B cell (primary cell): ENCODE results near the gene JMJD1C. TPM values are rescaled to one million over a fixed set of nuclear protein-coding genes. Genes with fewer than 3 reads are reported as not detected.

ENCODE experiments used
- ATAC-seq: fragments of 200-7000 bp; cut with Tn5 transposase; one replicate; pipeline ENCODE4 v1.10.0; 2021; ENCODE audit warnings: low read depth, mild to moderate bottlenecking, moderate number of reproducible peaks, moderate library complexity
- CTCF ChIA-PET: fragments of 350-600 bp; sonication (Branson Sonifier 250); formaldehyde crosslinking; loops from one replicate; lab custom pipeline; 2021; ENCODE audit warnings: antibody characterized with exemption, inconsistent platforms; lab: Charles Lee
- POLR2A ChIA-PET: fragments of 350-600 bp; sonication (Branson Sonifier 250); formaldehyde crosslinking; loops from one replicate; lab custom pipeline; 2021; ENCODE audit warnings: antibody characterized with exemption; lab: Charles Lee
- DNase-seq: peaks from one replicate; pipeline ENCODE4 v3.0.0; 2013
- H2AFZ ChIP-seq: 2 replicates; pipeline ENCODE4 v1.6.1; 2012; ENCODE audit warnings: mild to moderate bottlenecking, low read depth, low read length; ENCODE audit not compliant: insufficient read depth, poor library complexity, severe bottlenecking
- H3K27ac ChIP-seq, 2 donors: 1 replicate in 1 of 2; 2 replicates in 1 of 2; pipeline ENCODE4 v1.5.1; 2012 to 2013; ENCODE audit warnings: low read length in 2 of 2, mild to moderate bottlenecking in 2 of 2, moderate library complexity in 1 of 2
- H3K27me3 ChIP-seq, 4 experiments: fragments of 200-600 bp in 1 of 4; sonication (generic) in 1 of 4; replicated peaks in 1 of 4; 1 replicate in 2 of 4; 2 replicates in 2 of 4; pipeline versions ENCODE4 v1.6.1 to v1.7.0; 2013 to 2016; ENCODE audit warnings: low read length in 3 of 4, mild to moderate bottlenecking in 2 of 4, mixed read lengths in 1 of 4, moderate library complexity in 1 of 4; ENCODE audit not compliant: insufficient read depth in 4 of 4, control insufficient read depth in 3 of 4; ENCODE audit errors: control extremely low read depth in 1 of 4
- H3K36me3 ChIP-seq, 2 experiments: replicated peaks in 1 of 2; 1 replicate in 1 of 2; 2 replicates in 1 of 2; pipeline versions ENCODE4 v1.6.1 to v1.7.1; 2013; ENCODE audit warnings: low read length in 1 of 2; ENCODE audit not compliant: insufficient read depth in 2 of 2, control insufficient read depth in 1 of 2; ENCODE audit errors: control extremely low read depth in 1 of 2, extremely low read depth in 1 of 2
- H3K4me1 ChIP-seq, 2 donors: fragments of 200-600 bp in 1 of 2; sonication (generic) in 1 of 2; 1 replicate in 1 of 2; 2 replicates in 1 of 2; pipeline versions ENCODE4 v1.5.1 to v1.6.1; 2013 to 2017; ENCODE audit warnings: low read length in 2 of 2; ENCODE audit not compliant: control insufficient read depth in 2 of 2, insufficient read depth in 2 of 2
- H3K4me2 ChIP-seq: replicated peaks from 2 replicates; pipeline ENCODE3; 2012; ENCODE audit warnings: mild to moderate bottlenecking, low read depth, low read length; ENCODE audit not compliant: poor library complexity, severe bottlenecking
- H3K4me3 ChIP-seq, 5 experiments: fragments of 200-600 bp in 1 of 5; sonication (generic) in 1 of 5; 1 replicate in 3 of 5; 2 replicates in 2 of 5; pipeline versions ENCODE4 v1.5.1 to v1.7.0; 2011 to 2016; ENCODE audit warnings: low read length in 4 of 5, mild to moderate bottlenecking in 4 of 5, low read depth in 2 of 5, control low read depth in 1 of 5, moderate library complexity in 1 of 5; ENCODE audit not compliant: insufficient read depth in 1 of 5; ENCODE audit errors: control extremely low read depth in 1 of 5, extremely low read depth in 1 of 5
- H3K79me2 ChIP-seq: fragments of 200-600 bp; sonication (generic); one replicate; pipeline ENCODE4 v1.6.0; 2016; ENCODE audit warnings: low read length; ENCODE audit not compliant: control insufficient read depth, insufficient read depth
- H3K9ac ChIP-seq: fragments of 200-600 bp; sonication (generic); 2 replicates; pipeline ENCODE4 v1.6.1; 2017; ENCODE audit warnings: mild to moderate bottlenecking, low read length, moderate library complexity
- H3K9me3 ChIP-seq, 3 donors: one replicate each; pipeline versions ENCODE4 v1.6.1 to v1.7.1; 2013; ENCODE audit warnings: low read length in 2 of 3; ENCODE audit not compliant: control insufficient read depth in 2 of 3, insufficient read depth in 1 of 3; ENCODE audit errors: control extremely low read depth in 1 of 3
- H4K20me1 ChIP-seq: 2 replicates; pipeline ENCODE4 v1.6.0; 2012; ENCODE audit warnings: mild to moderate bottlenecking, low read length; ENCODE audit not compliant: insufficient read depth, control insufficient read depth, poor library complexity, severe bottlenecking
- H3K27ac Mint-ChIP-seq: one replicate; pipeline ENCODE4 v1.8.0; 2021; ENCODE audit warnings: mixed read lengths
- H3K27me3 Mint-ChIP-seq: one replicate; pipeline ENCODE4 v1.8.0; 2021; ENCODE audit warnings: mixed read lengths
- H3K4me1 Mint-ChIP-seq: one replicate; pipeline ENCODE4 v1.8.0; 2021; ENCODE audit warnings: mixed read lengths
- H3K4me3 Mint-ChIP-seq: one replicate; pipeline ENCODE4 v1.8.0; 2021; ENCODE audit warnings: mixed read lengths
- H3K9me3 Mint-ChIP-seq: one replicate; pipeline ENCODE4 v1.8.0; 2022; ENCODE audit warnings: mixed read lengths; ENCODE audit not compliant: insufficient read depth
- EZH2 ChIP-seq: IDR thresholded peaks from 2 replicates; pipeline ENCODE4 v1.6.1; 2012; ENCODE audit warnings: borderline replicate concordance, low read depth, mild to moderate bottlenecking, moderate library complexity, low read length; ENCODE audit not compliant: insufficient read depth, poor library complexity, severe bottlenecking
- WGBS: methylation state at CpG from one replicate; pipeline ENCODE4 v1.1.5; 2013; ENCODE audit warnings: missing lambda C conversion rate; ENCODE audit not compliant: insufficient coverage; 5-methylcytosine and 5-hydroxymethylcytosine counted together
- intact Hi-C: fragments of 100-400 bp; cut with micrococcal nuclease; formaldehyde crosslinking; loops from one replicate; pipeline ENCODE4 v1.10.0; 2022
- polyA plus RNA-seq: library from polyadenylated mRNA; depleted of rRNA; stranded (reverse); fragments of >200 nt; gene quantifications from 2 replicates; pipeline ENCODE4 v1.2.3, GENCODE V29; 2012
- total RNA-seq, 2 donors: library from RNA; stranded (reverse); fragments of 120-200 nt in 1 of 2; gene quantifications; 1 replicate in 1 of 2; 2 replicates in 1 of 2; pipeline versions ENCODE4 v1.2.3 to v1.2.4, GENCODE V29; 2013 to 2022
- TF ChIP-seq, protein P1 (sequence below): fragments of 200-600 bp; IDR thresholded peaks from one replicate; pipeline ENCODE4 v1.8.0; 2022; ENCODE audit warnings: antibody characterized with exemption, mild to moderate bottlenecking

Gene JMJD1C
- total and polyA plus RNA-seq, 2 donors (not counting 1 experiment from before 2014, with no cell fraction given) = 81.8 to 235 TPM

DNA sequence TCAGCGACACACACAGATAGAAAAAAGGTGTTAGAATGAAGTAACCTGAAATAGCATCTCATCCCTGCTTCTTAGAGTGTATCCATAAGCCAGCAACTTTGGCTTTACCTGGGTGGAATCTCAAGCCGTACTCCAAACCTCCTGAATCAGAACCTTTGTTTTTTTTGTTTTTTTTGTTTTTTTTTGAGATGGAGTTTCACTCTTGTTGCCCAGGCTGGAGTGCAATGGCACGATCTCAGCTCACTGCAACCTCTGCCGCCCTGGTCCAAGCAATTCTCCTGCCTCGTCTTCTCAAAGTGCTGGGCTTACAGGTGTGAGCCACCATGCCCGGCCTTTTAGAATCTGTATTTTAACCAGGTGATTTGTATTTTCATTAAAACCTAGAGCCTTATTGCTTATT, 323.6 kb downstream of the JMJD1C start:
- CTCF ChIA-PET = interaction anchor here (1.1 to 5.9 kb wide), 3 partner anchors 15 to 58 kb away, joined by 4 to 56 read pairs (median 13); no protein-coding TSS in a partner anchor

DNA sequence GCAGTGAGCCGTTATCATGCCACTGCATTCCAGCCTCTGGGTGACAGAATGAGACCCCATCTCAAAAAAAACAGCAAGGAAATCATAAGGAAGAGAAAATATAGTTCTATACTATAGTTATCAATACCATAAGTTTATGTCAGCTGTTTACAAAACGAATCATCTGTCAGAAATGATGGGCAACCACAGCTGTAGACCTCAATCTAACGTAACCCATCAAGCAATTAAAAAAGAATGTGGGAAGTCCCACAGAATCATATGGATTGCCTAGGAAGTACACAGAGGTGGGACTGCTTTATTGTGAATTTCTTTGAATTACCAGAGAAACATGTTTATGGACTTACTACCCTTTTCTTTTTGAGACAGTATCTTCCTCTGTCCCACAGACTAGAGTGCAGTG, 325.7 kb downstream of the JMJD1C start:
- intact Hi-C loops = no loop called here
- Histone ChIP-seq H3K4me2 (no peak overlapping the region), H3K9me3 (no peaks in the 10 kb centered on the region), H3K4me1 (peaks cover 17 to 18% of the 10 kb centered on the region in 2 donors), H3K9ac (no peak overlapping the region), H3K79me2 (peaks cover 100% of the 10 kb centered on the region), H3K36me3 (peaks cover 0 to 29% of the 10 kb centered on the region in 2 experiments), H4K20me1 (peaks cover 84% of the 10 kb centered on the region), H3K27ac (no peak overlapping the region), H3K4me3 (no peak overlapping the region), H3K27me3 (no peaks in the 10 kb centered on the region), H2AFZ (no peak overlapping the region)
- ChIA-PET CTCF (interaction anchor here (0.6 to 5.1 kb wide), 5 partner anchors 10 to 703 kb away, joined by 3 to 35 read pairs (median 3); no protein-coding TSS in a partner anchor), POLR2A (no interaction called here)
- H3K4me3 Mint-ChIP-seq = no peak overlapping the region
- DNase-seq (no peak), ATAC-seq (no peak)
- peaks cover 65% of the 10 kb centered on the region for H3K4me1 Mint-ChIP-seq
- WGBS = no CpG with 5 or more reads among the region's 3 CpGs
- TF ChIP-seq, protein P1, sequence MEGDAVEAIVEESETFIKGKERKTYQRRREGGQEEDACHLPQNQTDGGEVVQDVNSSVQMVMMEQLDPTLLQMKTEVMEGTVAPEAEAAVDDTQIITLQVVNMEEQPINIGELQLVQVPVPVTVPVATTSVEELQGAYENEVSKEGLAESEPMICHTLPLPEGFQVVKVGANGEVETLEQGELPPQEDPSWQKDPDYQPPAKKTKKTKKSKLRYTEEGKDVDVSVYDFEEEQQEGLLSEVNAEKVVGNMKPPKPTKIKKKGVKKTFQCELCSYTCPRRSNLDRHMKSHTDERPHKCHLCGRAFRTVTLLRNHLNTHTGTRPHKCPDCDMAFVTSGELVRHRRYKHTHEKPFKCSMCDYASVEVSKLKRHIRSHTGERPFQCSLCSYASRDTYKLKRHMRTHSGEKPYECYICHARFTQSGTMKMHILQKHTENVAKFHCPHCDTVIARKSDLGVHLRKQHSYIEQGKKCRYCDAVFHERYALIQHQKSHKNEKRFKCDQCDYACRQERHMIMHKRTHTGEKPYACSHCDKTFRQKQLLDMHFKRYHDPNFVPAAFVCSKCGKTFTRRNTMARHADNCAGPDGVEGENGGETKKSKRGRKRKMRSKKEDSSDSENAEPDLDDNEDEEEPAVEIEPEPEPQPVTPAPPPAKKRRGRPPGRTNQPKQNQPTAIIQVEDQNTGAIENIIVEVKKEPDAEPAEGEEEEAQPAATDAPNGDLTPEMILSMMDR = no peak
- TF ChIP-seq EZH2 = no peak
- no peaks in the 10 kb centered on the region for H3K9me3 Mint-ChIP-seq
- no peaks in the 10 kb centered on the region for H3K27me3 Mint-ChIP-seq
- no peak overlapping the region for H3K27ac Mint-ChIP-seq

More for the DNA sequence above, 323.6 kb downstream of the JMJD1C start:
- POLR2A ChIA-PET = no interaction called here
- peaks cover 62% of the 10 kb centered on the region for H3K4me1 Mint-ChIP-seq
- H3K9ac ChIP-seq = no peak overlapping the region
- H3K27me3 Mint-ChIP-seq = no peaks in the 10 kb centered on the region
- H3K4me3 ChIP-seq = no peak overlapping the region
- no peak overlapping the region for H3K27ac Mint-ChIP-seq
- DNase-seq = no peak
- no peaks in the 10 kb centered on the region for H3K27me3 ChIP-seq
- H2AFZ ChIP-seq = no peak overlapping the region
- H3K27ac ChIP-seq = no peak overlapping the region
- peaks cover 99% of the 10 kb centered on the region for H3K79me2 ChIP-seq
- no peaks in the 10 kb centered on the region for H3K9me3 Mint-ChIP-seq
- H3K4me2 ChIP-seq = no peak overlapping the region
- ATAC-seq = no peak
- intact Hi-C loops = no loop called here
- H4K20me1 ChIP-seq = peaks cover 78% of the 10 kb centered on the region
- TF ChIP-seq, protein P1 = no peak
- no peak for TF ChIP-seq EZH2
- H3K36me3 ChIP-seq = peaks cover 2 to 29% of the 10 kb centered on the region in 2 experiments
- H3K4me3 Mint-ChIP-seq = no peak overlapping the region
- 93% methylated on average over 2 of the region's 6 CpGs for WGBS
- H3K4me1 ChIP-seq = peaks cover 4 to 12% of the 10 kb centered on the region in 2 donors
- no peaks in the 10 kb centered on the region for H3K9me3 ChIP-seq
